ENCODE data around the gene CLIP1. TPM values are rescaled to one million over a fixed set of nuclear protein-coding genes. Genes with fewer than 3 reads are reported as not detected.

The CLIP1 gene
- total and polyA plus RNA-seq, 2 of the 13 experiments (the other 11 are each of a cell fraction or from before 2014, with no cell fraction given), result 28.9 to 43.7 TPM

- TF ChIP-seq EP300 (IDR thresholded peaks at IDR 0.05; ENCODE audit: low read depth in 2 of 2, low read length in 2 of 2) (peak; percentile 33 to 48; a peak in 3 of 4 replicates), EP300 (CRISPR knock-in tag; IDR thresholded peaks at IDR 0.05; ENCODE audit: borderline replicate concordance) (no peak), ZFP90 (CRISPR knock-in tag; IDR thresholded peaks at IDR 0.05; ENCODE audit: borderline replicate concordance) (no peak), ATF7 (IDR thresholded peaks at IDR 0.05) (peak; percentile 80), ATF7 (CRISPR knock-in tag; IDR thresholded peaks at IDR 0.05) (no peak), IKZF1 (IDR thresholded peaks at IDR 0.05) (no peak), RXRA (CRISPR knock-in tag; IDR thresholded peaks at IDR 0.05) (no peak), TOPORS (CRISPR knock-in tag; IDR thresholded peaks at IDR 0.05) (no peak), ZNF367 (CRISPR knock-in tag; IDR thresholded peaks at IDR 0.05; ENCODE audit: borderline replicate concordance) (no peak), ZNF17 (CRISPR knock-in tag; IDR thresholded peaks at IDR 0.05) (no peak), YY1 (IDR thresholded peaks at IDR 0.05; ENCODE audit: insufficient read depth, insufficient replicate concordance, low read depth, low read length) (no peak), POLR2A (IDR thresholded peaks at IDR 0.05; ENCODE audit: insufficient read depth in 1 of 2, low read depth in 2 of 2, low read length in 2 of 2) (no peak), TBX2 (CRISPR knock-in tag; IDR thresholded peaks at IDR 0.05; ENCODE audit: borderline replicate concordance) (peak; percentile 62; the same call in 1 of the 2 replicates), ZNF615 (CRISPR knock-in tag; IDR thresholded peaks at IDR 0.05; ENCODE audit: borderline replicate concordance) (no peak), CEBPB (IDR thresholded peaks at IDR 0.05; ENCODE audit: borderline replicate concordance, low read depth, low read length) (peak; percentile 96), ZNF841 (CRISPR knock-in tag; IDR thresholded peaks at IDR 0.05; ENCODE audit: borderline replicate concordance) (no peak), ATF3 (CRISPR knock-in tag; IDR thresholded peaks at IDR 0.05) (peak; percentile 93), CREB1 (IDR thresholded peaks at IDR 0.05) (no peak; the same call in 1 of the 2 replicates), CREB1 (CRISPR knock-in tag; IDR thresholded peaks at IDR 0.05) (no peak), ZNF331 (CRISPR knock-in tag; IDR thresholded peaks at IDR 0.05) (0 out of 2 replicates have a peak, but pooled peaks have one; percentile 51), NR3C1 (CRISPR knock-in tag; IDR thresholded peaks at IDR 0.05) (no peak), NR0B2 (CRISPR knock-in tag; IDR thresholded peaks at IDR 0.05) (no peak), POLR2AphosphoS2 (IDR thresholded peaks at IDR 0.05; ENCODE audit: low read depth, low read length) (no peak), HNRNPLL (IDR thresholded peaks at IDR 0.05; ENCODE audit: low read depth, low read length, poor library complexity, severe bottlenecking) (no peak), RARA (CRISPR knock-in tag; IDR thresholded peaks at IDR 0.05) (peak; percentile 21; the same call in 1 of the 2 replicates), NPAS2 (CRISPR knock-in tag; IDR thresholded peaks at IDR 0.05; ENCODE audit: borderline replicate concordance) (no peak), ZBTB46 (CRISPR knock-in tag; IDR thresholded peaks at IDR 0.05; ENCODE audit: borderline replicate concordance) (no peak), NR2F1 (CRISPR knock-in tag; IDR thresholded peaks at IDR 0.05) (no peak)
Observed at GRCh38 chr12:122366685-122367475, 55.6 kb downstream of the CLIP1 start (continued).
